Mesodermal cell (in vitro differentiated cells): ENCODE results near the gene LAIR1.
"Not testable (repeated sequence)": the region's sequence is repeated elsewhere in the genome, so short reads cannot be mapped to it uniquely, and the experiment has no call there.

ENCODE experiments used
- H3K27ac ChIP-seq: 2 replicates; pipeline ENCODE4 v1.7.0; 2013; ENCODE audit warnings: mild to moderate bottlenecking, low read depth, low read length, moderate library complexity; ENCODE audit not compliant: severe bottlenecking
- H3K36me3 ChIP-seq: 2 replicates; pipeline ENCODE4 v1.7.1; 2013; ENCODE audit warnings: mild to moderate bottlenecking, low read length, moderate library complexity; ENCODE audit not compliant: control insufficient read depth, insufficient read depth
- H3K4me1 ChIP-seq: one replicate; pipeline ENCODE4 v1.7.1; 2013; ENCODE audit warnings: mild to moderate bottlenecking, low read length; ENCODE audit not compliant: insufficient read depth, control insufficient read depth, poor library complexity, severe bottlenecking
- H3K4me3 ChIP-seq: 2 replicates; pipeline ENCODE4 v1.7.0; 2013; ENCODE audit warnings: low read length, control low read depth, mild to moderate bottlenecking; ENCODE audit not compliant: insufficient read depth, poor library complexity, severe bottlenecking; ENCODE audit errors: extremely low read depth
- H3K9me3 ChIP-seq: 2 replicates; pipeline ENCODE4 v1.7.1; 2013; ENCODE audit warnings: mild to moderate bottlenecking, low read length, moderate library complexity; ENCODE audit not compliant: control insufficient read depth
- WGBS, 2 experiments: methylation state at CpG; one replicate each; pipeline ENCODE4 v1.1.5; 2013; ENCODE audit warnings: missing lambda C conversion rate in 2 of 2; ENCODE audit not compliant: insufficient coverage in 2 of 2; 5-methylcytosine and 5-hydroxymethylcytosine counted together

The LAIR1 gene

DNA sequence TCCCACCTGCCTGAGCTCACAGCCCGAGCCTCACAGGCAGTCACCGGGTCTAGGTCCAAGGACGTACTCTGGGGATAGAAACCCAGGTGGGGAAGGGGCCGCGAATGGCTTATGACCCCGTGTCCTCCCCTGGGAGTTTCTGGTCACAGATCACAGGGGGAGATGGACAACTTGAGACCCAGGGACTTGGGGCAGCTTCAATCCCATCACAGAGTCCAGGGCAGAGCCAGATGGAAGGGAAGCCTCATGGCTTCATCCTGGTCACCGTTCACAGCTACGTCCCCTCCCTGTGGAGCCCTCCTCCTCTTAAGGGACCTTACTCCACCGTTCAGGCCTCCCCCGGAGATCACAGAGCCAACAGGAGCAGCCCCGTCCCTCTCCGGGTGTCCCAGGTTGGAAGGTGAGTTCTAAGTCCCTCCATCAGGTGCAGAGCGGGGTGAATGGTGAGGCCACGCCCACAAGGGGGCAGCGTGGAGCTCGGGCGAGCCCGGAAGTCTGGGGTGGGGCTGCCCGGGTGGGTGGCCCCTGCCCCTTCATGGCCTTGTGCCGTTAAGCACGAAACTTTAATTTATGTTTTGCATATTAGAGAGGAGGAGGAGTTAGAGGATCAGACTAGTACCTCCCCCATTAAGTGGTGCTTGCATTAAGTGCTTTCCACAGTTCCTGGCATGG, 5.4 kb downstream of the LAIR1 start:
- H3K27ac ChIP-seq, H3K4me1 ChIP-seq, H3K4me3 ChIP-seq, H3K9me3 ChIP-seq, H3K36me3 ChIP-seq: not testable (repeated sequence)
- 5 to 40% methylated on average over 2 to 6 of the region's 21 CpGs for WGBS, 2 experiments

DNA sequence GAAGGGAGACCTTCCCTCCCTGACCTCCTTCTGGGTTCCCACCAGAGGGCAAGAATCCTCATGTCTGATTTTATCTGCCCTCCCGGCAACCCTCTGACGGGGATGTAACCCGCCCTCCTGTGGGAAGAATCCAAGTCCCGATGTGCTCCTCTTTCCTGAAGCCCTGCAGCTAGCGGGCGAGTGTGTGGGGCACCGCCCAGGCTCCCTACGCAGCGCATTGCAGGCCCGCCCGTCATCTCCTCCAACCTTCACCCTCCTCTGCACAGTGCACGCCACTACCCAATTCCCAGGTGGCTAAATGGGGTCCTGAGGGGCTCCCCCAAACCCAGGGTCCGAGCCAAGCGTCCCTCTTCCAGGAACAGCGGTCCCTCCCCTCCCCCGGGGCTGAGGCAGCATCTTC, 7.3 kb downstream of the LAIR1 start:
- WGBS, 2 experiments = 85 to 91% methylated on average over 13 to 16 of the region's 16 CpGs
- Histone ChIP-seq H3K4me1 (no peaks in the 10 kb centered on the region), H3K36me3 (no peaks in the 10 kb centered on the region), H3K27ac (no peak overlapping the region), H3K9me3 (no peaks in the 10 kb centered on the region), H3K4me3 (no peak overlapping the region)

DNA sequence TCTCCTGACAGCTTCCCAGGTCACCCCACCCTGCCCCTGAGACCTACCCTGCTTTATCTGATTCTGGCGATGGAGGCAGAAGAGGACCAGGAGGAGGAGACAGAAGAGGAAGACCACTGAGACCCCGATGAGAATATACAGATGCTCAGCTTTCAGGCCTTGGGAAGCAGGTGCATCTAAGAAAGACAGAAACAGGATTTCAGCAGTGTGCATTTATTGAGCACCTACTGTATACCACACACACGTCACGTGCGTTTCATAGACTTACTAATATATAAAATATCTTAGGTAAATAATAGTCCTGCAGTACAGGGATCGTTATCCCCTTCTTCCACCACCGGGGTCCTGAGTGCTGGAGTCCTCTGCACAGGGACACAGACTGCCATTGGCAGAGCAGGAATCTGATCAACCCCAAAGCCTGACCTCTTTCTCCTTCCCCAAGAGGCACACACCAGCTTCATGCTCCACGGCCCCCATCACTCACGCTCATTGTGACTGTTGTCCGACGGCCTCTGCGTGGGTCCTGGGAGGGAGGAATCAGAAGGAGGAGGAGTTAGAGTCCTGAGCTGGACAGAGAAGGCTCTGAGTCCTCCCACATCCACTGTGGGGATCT, 8.2 kb downstream of the LAIR1 start:
- WGBS, 2 experiments = 92 to 93% methylated on average over 4 of the region's 12 CpGs

DNA sequence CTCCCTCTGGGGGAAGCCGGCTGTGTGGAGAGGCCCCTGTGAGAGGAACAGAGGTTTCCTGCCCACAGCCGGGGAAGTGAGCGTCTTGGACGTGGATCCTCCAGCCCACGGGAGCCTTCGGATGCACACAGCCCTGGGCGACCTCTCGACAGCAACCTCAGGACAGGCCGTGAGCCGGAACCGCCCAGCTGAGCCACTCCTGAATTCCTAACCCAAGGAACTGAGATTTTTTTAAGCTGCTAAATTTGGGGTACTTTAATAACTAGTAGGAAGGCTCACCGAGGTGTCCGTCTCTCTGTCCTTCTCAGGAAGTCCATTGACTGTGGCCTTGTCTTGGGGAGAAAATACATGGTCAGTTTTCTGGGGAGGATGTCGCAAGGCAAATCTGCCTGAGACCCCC, 9.1 kb downstream of the LAIR1 start:
- Histone ChIP-seq H3K9me3 (no peaks in the 10 kb centered on the region), H3K27ac (no peak overlapping the region), H3K4me1 (no peaks in the 10 kb centered on the region), H3K4me3 (no peak overlapping the region), H3K36me3 (no peaks in the 10 kb centered on the region)
- 90 to 95% methylated on average over 12 to 14 of the region's 14 CpGs for WGBS, 2 experiments

More for the DNA sequence above, 8.2 kb downstream of the LAIR1 start:
- no peaks in the 10 kb centered on the region for H3K4me1 ChIP-seq
- no peaks in the 10 kb centered on the region for H3K36me3 ChIP-seq
- H3K4me3 ChIP-seq = no peak overlapping the region
- no peak overlapping the region for H3K27ac ChIP-seq
- H3K9me3 ChIP-seq = no peaks in the 10 kb centered on the region

DNA sequence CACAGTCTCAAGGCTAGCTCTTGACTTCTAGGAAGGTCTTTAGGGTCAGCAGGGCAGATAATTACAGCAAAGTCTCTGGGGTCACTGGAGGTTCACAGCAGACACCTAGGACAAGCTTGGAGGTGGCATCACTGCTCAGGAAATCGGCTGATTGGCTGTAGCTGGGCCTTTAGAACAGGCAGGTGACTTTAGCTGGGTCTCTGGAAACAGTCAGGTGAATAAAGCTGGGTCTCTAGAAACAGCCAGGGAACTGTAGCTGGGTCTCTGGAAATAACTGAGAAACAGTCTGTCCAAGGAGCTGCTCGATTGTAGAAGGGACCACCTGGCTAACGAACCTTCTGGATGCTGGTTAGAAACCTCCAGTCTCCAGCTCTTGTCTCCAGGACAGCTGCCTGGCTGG, 10.0 kb downstream of the LAIR1 start:
- H3K4me1 ChIP-seq = no peaks in the 10 kb centered on the region
- no peaks in the 10 kb centered on the region for H3K36me3 ChIP-seq
- no peak overlapping the region for H3K27ac ChIP-seq
- no peak overlapping the region for H3K4me3 ChIP-seq
- WGBS, 2 experiments = 78 to 93% methylated on average over 3 of the region's 3 CpGs
- no peaks in the 10 kb centered on the region for H3K9me3 ChIP-seq

DNA sequence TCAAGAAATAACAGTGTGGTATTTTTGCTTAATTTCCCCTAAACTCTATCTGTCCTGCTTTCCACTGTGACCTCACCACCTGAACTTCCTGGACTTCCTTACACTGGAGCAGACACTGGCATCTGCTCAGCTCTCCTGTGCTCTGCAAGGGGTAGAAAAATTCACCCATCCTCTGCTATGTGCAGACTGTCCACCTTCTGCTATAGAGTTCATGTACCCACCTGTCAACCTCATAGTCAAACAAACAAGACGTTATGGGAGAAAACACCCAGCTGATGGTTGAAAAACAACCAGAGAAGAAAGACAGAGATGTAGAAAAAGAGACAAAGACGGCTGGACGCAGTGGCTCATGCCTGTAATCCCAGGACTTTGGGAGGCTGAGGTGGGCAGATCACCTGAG, 12.2 kb downstream of the LAIR1 start:
- H3K4me1 ChIP-seq = no peaks in the 10 kb centered on the region
- no peaks in the 10 kb centered on the region for H3K9me3 ChIP-seq
- H3K27ac ChIP-seq = no peak overlapping the region
- 38 to 64% methylated on average over 2 to 3 of the region's 3 CpGs for WGBS, 2 experiments
- H3K4me3 ChIP-seq = no peak overlapping the region
- no peaks in the 10 kb centered on the region for H3K36me3 ChIP-seq

DNA sequence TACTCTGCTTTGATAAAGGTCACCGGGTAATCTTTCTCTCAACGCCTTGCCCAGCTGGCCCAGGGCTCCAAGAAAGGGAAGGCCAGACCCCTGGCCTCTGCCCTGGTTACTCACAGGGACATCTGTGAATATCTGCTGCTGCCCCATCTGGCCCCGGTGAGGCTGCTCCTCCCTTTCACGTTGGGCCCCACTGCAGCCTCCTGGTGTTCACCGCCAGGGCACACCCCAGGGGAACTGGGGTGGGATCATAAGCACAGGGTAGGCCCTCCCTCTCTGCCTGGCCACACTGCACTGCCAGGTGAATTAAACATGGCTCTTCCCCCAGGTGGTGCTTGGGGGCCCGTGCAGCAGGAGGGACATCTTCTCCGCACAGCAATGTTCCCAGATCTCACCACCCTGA, 12.7 kb downstream of the LAIR1 start:
- Histone ChIP-seq H3K4me3 (no peak overlapping the region), H3K36me3 (no peaks in the 10 kb centered on the region), H3K27ac (no peak overlapping the region), H3K9me3 (no peaks in the 10 kb centered on the region), H3K4me1 (no peaks in the 10 kb centered on the region)
- 68 to 84% methylated on average over 6 of the region's 7 CpGs for WGBS, 2 experiments

DNA sequence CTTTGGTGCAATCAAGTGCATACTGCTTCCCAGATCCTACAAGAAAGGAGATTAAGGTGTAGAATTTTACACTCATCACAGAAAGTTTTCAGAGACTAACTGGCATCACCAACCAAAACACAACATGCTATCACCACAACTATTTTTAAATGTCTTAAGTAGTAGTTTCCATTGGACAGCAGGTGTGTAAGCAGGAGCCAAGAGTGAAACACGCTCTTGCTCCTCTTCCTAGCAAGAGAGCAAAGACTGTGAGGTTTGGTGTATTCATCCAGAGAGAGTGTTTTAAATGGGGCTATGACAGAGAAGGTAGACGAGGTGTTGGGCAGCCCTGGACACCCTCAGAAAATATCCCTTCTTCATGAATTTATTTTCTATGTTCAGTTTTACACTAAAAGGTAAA, 13.3 kb downstream of the LAIR1 start:
- WGBS, 2 experiments = 88% methylated on average over 1 of the region's 2 CpGs; no CpG with 5 or more reads in 1 of the 2 experiments
- no peak overlapping the region for H3K4me3 ChIP-seq
- no peak overlapping the region for H3K27ac ChIP-seq
- H3K4me1 ChIP-seq = no peaks in the 10 kb centered on the region
- H3K36me3 ChIP-seq = no peaks in the 10 kb centered on the region
- no peaks in the 10 kb centered on the region for H3K9me3 ChIP-seq

DNA sequence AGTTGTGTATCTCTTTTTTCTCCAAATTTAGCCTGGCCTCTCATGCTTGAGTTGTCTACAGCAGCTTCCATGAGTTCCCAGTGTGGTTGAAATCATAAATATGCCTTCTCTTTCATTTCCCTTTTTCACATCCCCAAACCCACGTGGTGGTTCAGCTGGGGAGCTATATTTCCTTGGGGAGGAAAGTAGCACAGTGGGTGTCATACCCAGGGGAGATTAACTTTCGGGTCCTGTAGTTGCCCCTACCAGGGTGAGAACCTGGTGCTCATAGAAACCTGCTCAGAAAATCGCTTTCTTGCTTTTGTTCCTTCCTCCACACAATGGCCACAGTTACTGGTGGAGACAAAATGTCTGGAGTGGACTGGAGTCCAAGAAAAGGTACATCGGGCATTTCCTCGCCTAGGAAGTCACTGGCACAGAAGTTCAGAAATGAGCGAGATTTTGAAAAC, 18.8 kb downstream of the LAIR1 start:
- Histone ChIP-seq H3K9me3 (no peaks in the 10 kb centered on the region), H3K27ac (no peak overlapping the region), H3K4me3 (no peak overlapping the region), H3K4me1 (no peaks in the 10 kb centered on the region), H3K36me3 (no peaks in the 10 kb centered on the region)
- 70 to 93% methylated on average over 3 of the region's 6 CpGs for WGBS, 2 experiments

DNA sequence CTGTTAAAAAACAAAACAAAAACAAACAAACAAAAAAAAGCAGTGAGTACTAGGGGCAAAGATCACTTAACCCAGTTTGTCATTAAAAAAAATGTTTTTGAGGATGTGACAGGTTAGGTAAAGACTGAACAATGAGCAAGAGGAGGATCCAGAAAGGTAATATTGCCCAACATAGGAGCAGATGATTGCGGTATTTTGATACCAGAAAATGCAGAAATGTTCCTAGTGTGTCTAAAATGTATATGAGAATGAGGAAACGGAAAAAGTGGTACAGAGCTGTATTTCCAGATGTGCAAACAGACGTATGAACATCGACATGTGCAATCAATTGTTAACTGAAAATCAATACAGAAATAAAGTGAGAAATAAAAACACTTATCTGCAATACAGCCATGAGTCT, 20.9 kb downstream of the LAIR1 start:
- H3K36me3 ChIP-seq = no peaks in the 10 kb centered on the region
- 90 to 96% methylated on average over 2 of the region's 4 CpGs for WGBS, 2 experiments
- H3K9me3 ChIP-seq = no peaks in the 10 kb centered on the region
- no peaks in the 10 kb centered on the region for H3K4me1 ChIP-seq
- H3K27ac ChIP-seq = no peak overlapping the region
- H3K4me3 ChIP-seq = no peak overlapping the region

DNA sequence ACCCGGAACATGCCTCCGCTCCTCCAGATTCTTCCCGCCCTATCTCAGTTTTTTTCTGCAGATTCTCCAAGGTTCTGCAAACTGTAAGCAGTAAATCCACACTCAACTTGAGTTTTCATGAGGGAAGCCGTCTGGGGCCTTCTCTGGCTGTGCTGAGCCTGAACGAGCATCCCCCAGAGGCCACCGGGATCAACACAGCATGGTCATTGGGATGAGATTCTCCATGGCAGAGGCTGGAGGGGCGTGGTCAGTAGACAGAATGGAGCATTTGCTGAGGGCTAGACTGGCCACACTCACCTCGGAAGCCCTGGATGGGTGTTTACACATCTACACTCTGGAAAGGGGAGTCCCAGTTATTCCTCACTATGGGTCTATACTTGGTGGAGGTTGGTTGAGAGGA, 23.4 kb downstream of the LAIR1 start:
- H3K36me3 ChIP-seq = no peaks in the 10 kb centered on the region
- no peaks in the 10 kb centered on the region for H3K9me3 ChIP-seq
- H3K27ac ChIP-seq = no peak overlapping the region
- H3K4me3 ChIP-seq = no peak overlapping the region
- no peaks in the 10 kb centered on the region for H3K4me1 ChIP-seq
- WGBS, 2 experiments = 78 to 90% methylated on average over 7 of the region's 8 CpGs
